Spinal cord (tissue), 10 donors: ENCODE measurements around the gene NF1. TPM values are rescaled to one million over a fixed set of nuclear protein-coding genes. Genes with fewer than 3 reads are reported as not detected.
"Not testable (repeated sequence)": the region's sequence is repeated elsewhere in the genome, so short reads cannot be mapped to it uniquely, and the experiment has no call there.

Source experiments
- DNase-seq, 6 donors: peaks; one replicate each; pipeline versions ENCODE4 v3.0.0 to v3.0.0-alpha.2; 2013 to 2015; ENCODE audit warnings: low spot score in 6 of 6, low read depth in 4 of 6
- H3K27ac ChIP-seq: one replicate; pipeline ENCODE4 v1.5.1; 2013; ENCODE audit warnings: low read depth, low read length, control low read depth
- H3K27me3 ChIP-seq: one replicate; pipeline ENCODE4 v1.6.1; 2013; ENCODE audit warnings: low read length; ENCODE audit not compliant: control insufficient read depth, insufficient read depth
- H3K36me3 ChIP-seq: one replicate; pipeline ENCODE4 v1.6.1; 2013; ENCODE audit warnings: low read length; ENCODE audit not compliant: control insufficient read depth, insufficient read depth
- H3K4me1 ChIP-seq: one replicate; pipeline ENCODE4 v1.6.1; 2013; ENCODE audit warnings: low read length; ENCODE audit not compliant: control insufficient read depth, insufficient read depth
- H3K4me3 ChIP-seq: one replicate; pipeline ENCODE4 v1.5.1; 2013; ENCODE audit warnings: low read depth, low read length, control low read depth
- H3K9me3 ChIP-seq: one replicate; pipeline ENCODE4 v1.6.1; 2013; ENCODE audit warnings: low read length; ENCODE audit not compliant: control insufficient read depth, insufficient read depth
- WGBS: methylation state at CpG from one replicate; pipeline ENCODE4 v1.1.5; 2013; ENCODE audit warnings: missing lambda C conversion rate; ENCODE audit not compliant: insufficient coverage; 5-methylcytosine and 5-hydroxymethylcytosine counted together
- polyA plus RNA-seq, 2 donors: library from polyadenylated mRNA; unstranded; fragments of 120-200 nt; gene quantifications; one replicate each; pipeline ENCODE4 v1.2.1, GENCODE V29; 2013; ENCODE audit not compliant: insufficient read length in 2 of 2
- total RNA-seq, 2 donors: library from RNA; depleted of rRNA in 1 of 2; stranded (reverse); fragments of 120-200 nt in 1 of 2; fragments of >200 nt in 1 of 2; gene quantifications; one replicate each; pipeline versions ENCODE4 v1.2.3 to v1.2.4, GENCODE V29; 2013 to 2014
- donor health status: healthy.

The NF1 gene
- total and polyA plus RNA-seq, 4 donors = 41.1 to 140 (median 54.9) TPM

DNA sequence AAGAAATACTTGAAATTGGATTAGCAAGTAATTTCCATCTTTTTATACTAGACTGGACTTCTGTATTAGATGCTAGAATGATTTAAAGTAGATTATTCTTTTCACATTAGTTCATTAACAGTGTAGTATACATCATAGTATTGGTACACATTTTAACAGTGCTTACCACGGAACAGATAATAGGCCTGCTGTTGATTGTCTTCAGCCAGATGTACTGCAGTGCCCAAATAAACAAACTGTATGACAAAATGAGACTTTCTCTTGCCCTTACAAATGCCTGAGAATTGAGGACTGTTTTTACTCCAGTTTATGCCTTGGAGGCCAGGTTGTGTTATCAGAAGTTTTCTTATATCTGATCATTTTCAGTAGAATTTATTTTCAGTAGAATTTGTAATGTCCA is 226.0 kb downstream of the NF1 start:
- Histone ChIP-seq H3K9me3 (no peaks in the 10 kb centered on the region), H3K4me1 (no peaks in the 10 kb centered on the region), H3K4me3 (no peak overlapping the region), H3K36me3 (no peaks in the 10 kb centered on the region), H3K27me3 (no peaks in the 10 kb centered on the region), H3K27ac (peak overlapping the region; percentile 36)
- peak in 1 of 6 donors; percentile 9 for DNase-seq
- WGBS = no CpG with 5 or more reads among the region's 1 CpG

DNA sequence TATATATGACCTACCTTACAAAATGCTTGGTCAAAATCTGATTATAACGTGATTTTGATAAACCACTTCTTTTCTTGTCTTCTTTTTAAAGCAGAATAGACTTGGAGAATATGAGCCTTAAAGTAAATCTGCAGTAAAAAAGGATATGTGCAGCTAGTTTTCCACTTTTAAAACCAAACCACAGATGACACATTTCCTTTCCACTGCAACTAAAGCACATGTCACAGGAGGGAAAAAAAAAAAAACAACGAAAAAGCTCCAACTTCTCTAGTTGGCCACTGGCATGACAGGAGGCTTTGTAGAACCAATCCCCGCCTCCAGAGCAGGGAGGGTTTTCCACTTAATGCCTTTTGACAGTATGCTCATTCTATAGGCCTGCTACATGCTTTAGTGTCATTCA is 226.7 kb downstream of the NF1 start, which contains the start of gene EVI2A:
Gene EVI2A, minus strand, starts transcription at position 142 of the 400 bp plus-strand sequence. CDS start 2,609 bp downstream, outside the sequence.
- H3K4me1 ChIP-seq = no peaks in the 10 kb centered on the region
- no peaks in the 10 kb centered on the region for H3K27me3 ChIP-seq
- DNase-seq = peak in 2 of 6 donors; percentile 41 to 56
- peak within 1 kb of the TSS; percentile 36 for H3K27ac ChIP-seq
- WGBS = no CpG with 5 or more reads among the region's 3 CpGs
- H3K36me3 ChIP-seq = peaks cover 7% of the 10 kb centered on the region
- H3K4me3 ChIP-seq = peak within 1 kb of the TSS; percentile 7
- no peaks in the 10 kb centered on the region for H3K9me3 ChIP-seq

DNA sequence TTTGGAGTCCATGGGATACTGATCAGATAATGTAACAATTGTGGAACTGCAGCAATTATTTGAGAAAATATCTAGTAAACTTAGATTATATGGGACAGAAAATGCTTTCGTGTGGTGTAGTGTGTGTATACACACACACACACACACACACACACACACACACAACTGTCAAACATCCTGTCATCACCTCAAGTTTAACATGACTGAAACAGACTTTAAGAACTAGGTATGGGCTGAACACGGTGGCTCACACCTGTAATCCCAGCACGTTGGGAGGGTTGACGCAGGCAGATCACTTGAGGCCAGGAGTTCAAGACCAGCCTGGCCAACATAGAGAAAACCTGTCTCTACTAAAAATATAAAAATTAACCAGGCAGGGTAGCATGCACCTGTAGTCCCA is 227.2 kb downstream of the NF1 start:
- H3K27ac ChIP-seq = no peak overlapping the region
- H3K9me3 ChIP-seq = no peaks in the 10 kb centered on the region
- no peaks in the 10 kb centered on the region for H3K4me1 ChIP-seq
- peaks cover 8% of the 10 kb centered on the region for H3K36me3 ChIP-seq
- WGBS = 94% methylated on average over 2 of the region's 4 CpGs
- no peak overlapping the region for H3K4me3 ChIP-seq
- DNase-seq = no peak
- H3K27me3 ChIP-seq = no peaks in the 10 kb centered on the region

DNA sequence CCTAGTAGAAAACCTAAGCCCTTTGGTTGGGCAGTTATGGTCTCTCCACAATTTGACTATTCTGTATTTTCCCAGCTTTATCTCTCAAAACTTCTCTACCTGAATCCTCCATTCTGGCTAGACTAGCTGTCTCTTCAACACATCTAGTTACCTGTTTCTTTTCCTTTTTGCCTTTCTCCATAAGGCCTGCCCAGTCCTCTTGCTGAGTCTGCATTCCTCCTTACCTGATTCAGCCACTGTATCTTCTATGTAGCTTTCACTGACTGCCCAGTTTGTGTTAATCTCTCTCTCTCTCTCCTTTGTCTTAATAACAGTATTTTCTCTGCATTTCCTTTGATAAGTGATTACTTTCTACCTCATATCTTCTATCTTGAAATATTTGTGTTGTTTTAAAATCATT is 228.8 kb downstream of the NF1 start:
- no peak for DNase-seq
- no peak overlapping the region for H3K27ac ChIP-seq
- H3K4me1 ChIP-seq = no peaks in the 10 kb centered on the region
- H3K9me3 ChIP-seq = no peaks in the 10 kb centered on the region
- H3K36me3 ChIP-seq = peaks cover 8% of the 10 kb centered on the region
- no peak overlapping the region for H3K4me3 ChIP-seq
- H3K27me3 ChIP-seq = no peaks in the 10 kb centered on the region

DNA sequence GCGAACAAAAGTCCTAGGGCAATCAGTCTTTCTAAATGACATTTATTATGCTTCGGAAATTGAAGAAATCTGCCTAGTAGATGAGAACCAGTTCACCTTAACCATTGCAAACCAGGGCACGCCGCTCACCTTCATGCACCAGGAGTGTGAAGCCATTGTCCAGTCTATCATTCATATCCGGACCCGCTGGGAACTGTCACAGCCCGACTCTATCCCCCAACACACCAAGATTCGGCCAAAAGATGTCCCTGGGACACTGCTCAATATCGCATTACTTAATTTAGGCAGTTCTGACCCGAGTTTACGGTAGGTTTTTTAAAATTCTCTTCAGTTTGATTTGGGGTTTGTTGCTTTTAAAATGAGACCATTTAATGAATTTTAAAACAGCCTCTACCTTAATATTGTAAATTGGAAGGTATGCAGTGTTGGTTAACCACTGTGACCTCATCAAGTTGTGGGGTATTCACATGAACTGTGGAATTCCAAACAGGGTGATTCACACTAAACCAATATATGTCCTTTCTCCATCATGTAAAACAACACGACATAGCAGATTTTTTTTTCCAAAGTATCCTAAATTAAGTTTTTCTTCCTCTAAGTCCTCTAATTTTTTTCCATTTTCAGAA is 232.9 kb downstream of the NF1 start:
- no peak overlapping the region for H3K4me3 ChIP-seq
- H3K27ac ChIP-seq = no peak overlapping the region
- WGBS = over 99% methylated on average over 8 of the region's 12 CpGs
- DNase-seq = no peak
- no peaks in the 10 kb centered on the region for H3K27me3 ChIP-seq
- H3K9me3 ChIP-seq = no peaks in the 10 kb centered on the region
- no peaks in the 10 kb centered on the region for H3K4me1 ChIP-seq
- H3K36me3 ChIP-seq = peaks cover 8% of the 10 kb centered on the region

DNA sequence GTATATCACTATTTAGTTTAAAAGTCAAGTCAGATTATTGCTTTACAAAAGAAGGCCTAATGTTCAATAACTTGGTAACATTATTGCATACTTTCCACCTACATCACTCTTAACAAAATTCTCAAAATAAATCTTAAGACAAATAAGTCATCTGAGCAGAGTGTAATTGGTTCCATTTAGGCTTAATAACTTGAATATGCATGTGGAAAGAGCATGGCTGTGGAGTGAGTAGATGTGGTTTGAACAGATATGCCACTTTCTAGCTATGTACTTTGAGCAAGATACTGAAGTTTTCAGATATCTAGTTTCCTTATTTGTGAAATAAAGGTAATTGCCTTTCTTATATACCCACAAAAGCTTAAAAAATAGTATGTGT is 233.4 kb downstream of the NF1 start:
- Histone ChIP-seq H3K27me3 (no peaks in the 10 kb centered on the region), H3K4me1 (no peaks in the 10 kb centered on the region), H3K9me3 (no peaks in the 10 kb centered on the region), H3K4me3 (no peak overlapping the region), H3K27ac (no peak overlapping the region), H3K36me3 (peaks cover 8% of the 10 kb centered on the region)
- DNase-seq = no peak

DNA sequence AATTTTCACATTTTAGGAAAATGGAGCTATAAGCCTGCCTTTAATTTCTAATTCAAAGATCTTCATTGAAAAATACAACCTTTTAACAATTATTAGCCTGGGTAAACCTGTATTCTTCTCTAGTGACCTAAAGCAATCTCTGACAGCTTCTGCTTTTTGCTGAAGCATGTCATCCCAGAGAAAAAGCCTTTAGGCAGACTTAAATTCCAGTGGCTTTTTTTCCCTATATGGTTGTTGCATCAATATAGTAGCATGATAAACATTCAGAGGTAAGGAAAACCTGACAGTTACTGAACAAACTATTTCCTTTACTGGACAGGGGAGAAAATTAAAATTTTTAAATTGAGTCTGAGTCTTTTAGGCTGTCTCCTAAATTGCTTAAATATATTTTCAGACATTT is 234.4 kb downstream of the NF1 start:
- Histone ChIP-seq H3K4me1 (no peaks in the 10 kb centered on the region), H3K9me3 (no peaks in the 10 kb centered on the region), H3K27ac (no peak overlapping the region), H3K27me3 (no peaks in the 10 kb centered on the region), H3K4me3 (no peak overlapping the region), H3K36me3 (peaks cover 8% of the 10 kb centered on the region)
- no peak for DNase-seq

DNA sequence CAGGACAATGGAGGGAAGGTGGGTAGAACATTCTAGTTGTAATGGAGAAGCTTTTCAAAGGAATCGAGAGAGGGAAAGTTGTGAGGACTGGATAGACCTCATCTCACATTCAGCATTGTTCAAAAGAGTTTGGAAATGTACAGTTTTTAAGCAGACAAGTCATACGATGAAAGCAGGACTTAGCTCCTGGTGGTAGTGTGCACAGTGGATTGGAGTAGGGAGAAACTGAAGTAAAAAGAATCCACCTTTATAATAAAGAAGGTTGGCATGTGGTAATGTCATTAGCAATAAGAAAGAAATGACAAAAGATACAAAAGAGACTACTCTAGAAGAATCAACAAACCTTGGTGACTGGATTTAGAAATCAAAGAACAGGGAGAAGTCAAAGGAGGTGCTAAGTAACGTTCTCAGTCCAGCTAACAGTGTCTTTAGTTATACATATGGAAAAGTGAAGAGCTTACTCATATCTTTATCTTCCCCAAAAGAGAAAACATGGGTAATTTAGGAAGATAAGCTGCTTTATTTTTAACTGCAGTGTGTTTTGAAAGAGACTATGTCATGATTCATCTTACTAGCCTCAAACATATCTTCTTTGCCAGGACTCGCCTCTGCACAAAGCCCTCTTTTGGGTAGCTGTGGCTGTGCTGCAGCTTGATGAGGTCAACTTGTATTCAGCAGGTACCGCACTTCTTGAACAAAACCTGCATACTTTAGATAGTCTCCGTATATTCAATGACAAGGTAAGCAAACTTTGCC is 245.3 kb downstream of the NF1 start:
- Histone ChIP-seq H3K4me3 (no peak overlapping the region), H3K4me1 (no peaks in the 10 kb centered on the region), H3K27me3 (no peaks in the 10 kb centered on the region), H3K9me3 (no peaks in the 10 kb centered on the region), H3K36me3 (peaks cover 25% of the 10 kb centered on the region), H3K27ac (no peak overlapping the region)
- WGBS = 82% methylated on average over 2 of the region's 6 CpGs
- no peak for DNase-seq

DNA sequence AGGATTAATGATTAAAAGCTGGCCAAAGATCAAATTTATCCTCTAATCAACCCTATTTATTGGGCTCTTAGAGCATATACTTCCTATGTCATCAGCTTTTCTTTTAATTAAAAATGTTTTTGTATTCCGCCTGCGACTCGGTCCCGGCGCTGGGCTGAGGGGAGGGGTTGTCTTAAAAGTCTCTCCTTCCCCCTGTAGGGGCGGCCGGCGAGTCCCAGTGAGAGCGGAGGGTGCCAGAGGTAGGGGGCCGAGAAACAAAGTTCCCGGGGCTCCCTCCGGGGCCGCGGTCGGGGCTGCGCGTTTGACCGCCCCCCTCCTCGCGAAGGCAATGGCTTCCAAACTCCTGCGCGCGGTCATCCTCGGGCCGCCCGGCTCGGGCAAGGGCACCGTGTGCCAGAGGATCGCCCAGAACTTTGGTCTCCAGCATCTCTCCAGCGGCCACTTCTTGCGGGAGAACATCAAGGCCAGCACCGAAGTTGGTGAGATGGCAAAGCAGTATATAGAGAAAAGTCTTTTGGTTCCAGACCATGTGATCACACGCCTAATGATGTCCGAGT is 250.5 kb downstream of the NF1 start:
- H3K4me3 ChIP-seq, H3K27me3 ChIP-seq, H3K27ac ChIP-seq, H3K4me1 ChIP-seq, H3K9me3 ChIP-seq, DNase-seq: not testable (repeated sequence)
- H3K36me3 ChIP-seq = peaks cover 20% of the 10 kb centered on the region
- no CpG with 5 or more reads among the region's 34 CpGs for WGBS

DNA sequence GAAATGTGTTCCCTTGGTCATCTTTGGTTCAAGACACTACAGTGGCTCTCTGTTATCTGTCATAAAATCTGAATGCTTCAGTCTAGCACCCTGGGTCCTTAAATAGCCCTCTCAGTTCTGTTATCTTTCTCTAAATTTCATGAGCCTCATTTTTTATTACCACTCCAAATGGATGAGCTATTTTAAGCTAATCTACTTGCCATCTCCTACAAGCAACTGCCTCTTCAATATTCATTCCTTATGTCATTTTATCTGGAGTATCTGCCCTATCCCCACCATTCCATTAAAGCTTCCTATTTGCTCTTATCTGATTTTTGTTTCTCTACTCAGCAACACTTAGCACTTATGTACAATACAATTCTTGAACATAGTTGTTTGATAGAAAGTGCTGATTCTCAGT is 254.7 kb downstream of the NF1 start:
- H3K9me3 ChIP-seq = no peaks in the 10 kb centered on the region
- no peak overlapping the region for H3K4me3 ChIP-seq
- peaks cover 22% of the 10 kb centered on the region for H3K36me3 ChIP-seq
- H3K4me1 ChIP-seq = no peaks in the 10 kb centered on the region
- no peaks in the 10 kb centered on the region for H3K27me3 ChIP-seq
- H3K27ac ChIP-seq = no peak overlapping the region
- no peak for DNase-seq
